Colonic mucosa (tissue), 4 donors: ENCODE results near the gene PRB4. TPM values are rescaled to one million over a fixed set of nuclear protein-coding genes. Genes with fewer than 3 reads are reported as not detected.

ENCODE experiments used
- DNase-seq: peaks from one replicate; pipeline ENCODE4 v3.0.0-alpha.2; 2020
- H3K27ac ChIP-seq: fragments of 200-600 bp; one replicate; pipeline ENCODE4 v1.8.0; 2021
- H3K27me3 ChIP-seq: fragments of 200-600 bp; one replicate; pipeline ENCODE4 v1.8.0; 2021
- H3K36me3 ChIP-seq: fragments of 200-600 bp; one replicate; pipeline ENCODE4 v1.8.0; 2021
- H3K4me1 ChIP-seq: fragments of 200-600 bp; one replicate; pipeline ENCODE4 v1.8.0; 2021; ENCODE audit warnings: mild to moderate bottlenecking
- H3K4me3 ChIP-seq: fragments of 200-600 bp; one replicate; pipeline ENCODE4 v1.8.0; 2021
- H3K9ac ChIP-seq, 2 donors: one replicate each; pipeline ENCODE4 v1.7.0; 2013; ENCODE audit warnings: control low read depth in 2 of 2, low read depth in 2 of 2, low read length in 2 of 2
- H3K9me3 ChIP-seq: fragments of 200-600 bp; one replicate; pipeline ENCODE4 v1.8.0; 2021
- intact Hi-C: fragments of 100-400 bp; cut with DNase I; formaldehyde crosslinking; loops from one replicate; pipeline ENCODE4 v1.14.1; 2022
- total RNA-seq, 2 donors: library from RNA; stranded (reverse); fragmentation: NEBNext Ultra II Directional in 1 of 2; extraction: Animal tissue kit (Norgen Biotek cat#: 25700) in 1 of 2; gene quantifications; one replicate each; pipeline ENCODE4 v1.2.1, GENCODE V29; 2021
- TF ChIP-seq, protein P1 (sequence below): fragments of 200-600 bp; IDR thresholded peaks from one replicate; pipeline ENCODE4 v1.8.0; 2022; ENCODE audit warnings: antibody characterized with exemption, mild to moderate bottlenecking
- donor health status: healthy.
- donor health status: DM: no; HTN: no; CAD: no.
- donor health status: DM: no; HTN: no; CAD: no.

Gene PRB4
- total RNA-seq, 2 donors from 2014 or later: not detected

DNA sequence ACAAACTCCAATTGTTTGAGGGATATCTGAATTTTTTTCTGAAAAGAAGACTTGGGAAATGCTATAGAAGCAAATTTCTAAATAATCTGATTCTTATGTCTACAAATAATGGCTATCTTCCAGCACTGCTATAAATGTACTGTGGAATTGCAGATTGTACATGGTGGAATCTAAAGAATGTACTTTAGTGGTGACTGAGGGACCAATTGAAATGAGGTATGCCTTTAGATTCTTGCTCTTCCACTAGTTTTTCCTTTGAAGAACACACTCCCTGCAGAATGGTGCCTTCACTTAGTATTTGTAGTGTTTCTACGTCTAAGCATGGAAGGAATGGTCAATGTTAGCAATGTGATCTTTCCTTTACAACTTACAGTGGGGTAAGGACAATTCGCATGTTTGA, 11.7 kb upstream of the PRB4 start:
- Histone ChIP-seq H3K9me3 (no peaks in the 10 kb centered on the region), H3K27me3 (no peaks in the 10 kb centered on the region), H3K36me3 (no peaks in the 10 kb centered on the region), H3K27ac (no peak overlapping the region), H3K4me1 (no peaks in the 10 kb centered on the region), H3K9ac (no peak overlapping the region), H3K4me3 (no peak overlapping the region)
- intact Hi-C loops: no loop called here
- DNase-seq: no peak
- TF ChIP-seq, protein P1, sequence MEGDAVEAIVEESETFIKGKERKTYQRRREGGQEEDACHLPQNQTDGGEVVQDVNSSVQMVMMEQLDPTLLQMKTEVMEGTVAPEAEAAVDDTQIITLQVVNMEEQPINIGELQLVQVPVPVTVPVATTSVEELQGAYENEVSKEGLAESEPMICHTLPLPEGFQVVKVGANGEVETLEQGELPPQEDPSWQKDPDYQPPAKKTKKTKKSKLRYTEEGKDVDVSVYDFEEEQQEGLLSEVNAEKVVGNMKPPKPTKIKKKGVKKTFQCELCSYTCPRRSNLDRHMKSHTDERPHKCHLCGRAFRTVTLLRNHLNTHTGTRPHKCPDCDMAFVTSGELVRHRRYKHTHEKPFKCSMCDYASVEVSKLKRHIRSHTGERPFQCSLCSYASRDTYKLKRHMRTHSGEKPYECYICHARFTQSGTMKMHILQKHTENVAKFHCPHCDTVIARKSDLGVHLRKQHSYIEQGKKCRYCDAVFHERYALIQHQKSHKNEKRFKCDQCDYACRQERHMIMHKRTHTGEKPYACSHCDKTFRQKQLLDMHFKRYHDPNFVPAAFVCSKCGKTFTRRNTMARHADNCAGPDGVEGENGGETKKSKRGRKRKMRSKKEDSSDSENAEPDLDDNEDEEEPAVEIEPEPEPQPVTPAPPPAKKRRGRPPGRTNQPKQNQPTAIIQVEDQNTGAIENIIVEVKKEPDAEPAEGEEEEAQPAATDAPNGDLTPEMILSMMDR: no peak

DNA sequence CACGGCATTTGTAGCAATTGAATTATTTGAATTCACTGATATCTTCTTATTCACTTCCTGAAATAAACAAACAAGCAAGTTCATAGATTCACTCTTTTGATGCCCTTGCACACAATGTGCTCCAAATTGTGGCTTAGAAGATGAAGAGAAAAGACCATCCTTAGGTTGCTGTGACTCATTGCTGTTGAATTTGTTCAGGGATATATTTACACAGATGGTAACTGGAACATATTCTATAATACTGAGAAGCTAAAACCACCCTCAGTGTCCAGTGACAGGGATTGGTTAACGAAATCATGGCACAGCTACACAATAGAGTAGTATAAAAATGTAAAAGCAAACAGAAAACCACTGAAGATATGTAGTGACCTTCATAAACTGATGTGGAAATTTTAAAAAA, 3.1 kb downstream of the PRB4 start:
- Histone ChIP-seq H3K36me3 (no peaks in the 10 kb centered on the region), H3K9ac (no peak overlapping the region), H3K4me1 (no peaks in the 10 kb centered on the region), H3K4me3 (no peak overlapping the region), H3K9me3 (no peaks in the 10 kb centered on the region), H3K27ac (no peak overlapping the region), H3K27me3 (no peaks in the 10 kb centered on the region)
- DNase-seq: no peak
- TF ChIP-seq, protein P1: no peak
- intact Hi-C loops: no loop called here

DNA sequence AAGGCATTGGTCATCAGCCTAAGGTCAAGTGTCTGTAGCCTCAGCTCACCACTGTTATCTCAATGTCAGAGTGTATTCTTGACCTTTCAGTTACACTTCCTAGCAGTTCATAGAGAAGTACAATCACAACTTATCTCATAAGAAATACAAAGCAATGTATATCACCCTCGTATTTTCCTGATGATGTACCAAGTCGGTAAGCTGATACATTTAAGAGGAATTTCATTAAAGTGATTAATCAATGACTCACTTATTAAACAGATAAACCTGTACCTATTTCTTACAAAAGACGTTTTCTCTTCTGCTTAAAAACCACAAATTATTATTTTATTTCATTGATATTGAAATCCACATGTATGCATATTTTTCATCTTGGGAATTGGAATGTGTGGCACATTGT, 36.8 kb downstream of the PRB4 start:
- H3K36me3 ChIP-seq: no peaks in the 10 kb centered on the region

DNA sequence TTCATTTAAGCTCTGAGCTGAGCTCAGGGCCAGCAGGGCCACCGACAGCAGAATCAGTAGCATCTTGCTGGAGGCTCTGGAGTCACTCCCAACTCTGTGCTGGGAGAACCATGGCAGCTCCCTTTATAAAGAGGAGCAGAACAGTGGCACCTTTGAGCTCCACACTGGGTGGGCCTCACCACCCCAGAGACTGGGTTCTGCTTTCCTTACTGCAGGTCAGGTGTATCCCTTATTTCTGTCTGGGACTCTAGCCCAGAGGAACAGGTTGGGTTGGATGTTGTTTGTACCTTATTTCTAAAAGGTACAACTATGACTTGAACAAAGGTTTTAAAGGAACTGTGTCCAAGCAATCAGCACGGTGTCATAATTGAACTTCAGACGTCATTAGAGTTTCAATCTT, 40.6 kb downstream of the PRB4 start, which contains the start of gene PRB3:
PRB3 (minus strand) TSS at position 101 of the 400 bp plus-strand sequence; CDS start at position 63, 38 bp downstream.
- Histone ChIP-seq H3K27me3 (no peaks in the 10 kb centered on the region), H3K9me3 (no peaks in the 10 kb centered on the region), H3K4me3 (no peak within 1 kb of the TSS), H3K9ac (no peak within 1 kb of the TSS), H3K4me1 (no peaks in the 10 kb centered on the region), H3K27ac (no peak within 1 kb of the TSS), H3K36me3 (no peaks in the 10 kb centered on the region)
- no peak for DNase-seq
- intact Hi-C loops: no loop called here
- TF ChIP-seq, protein P1: no peak

More for the DNA sequence above, 36.8 kb downstream of the PRB4 start:
- Histone ChIP-seq H3K4me3 (no peak overlapping the region), H3K4me1 (no peaks in the 10 kb centered on the region), H3K9ac (no peak overlapping the region), H3K9me3 (no peaks in the 10 kb centered on the region), H3K27me3 (no peaks in the 10 kb centered on the region), H3K27ac (no peak overlapping the region)
- intact Hi-C loops: no loop called here
- DNase-seq: no peak
- TF ChIP-seq, protein P1: no peak

DNA sequence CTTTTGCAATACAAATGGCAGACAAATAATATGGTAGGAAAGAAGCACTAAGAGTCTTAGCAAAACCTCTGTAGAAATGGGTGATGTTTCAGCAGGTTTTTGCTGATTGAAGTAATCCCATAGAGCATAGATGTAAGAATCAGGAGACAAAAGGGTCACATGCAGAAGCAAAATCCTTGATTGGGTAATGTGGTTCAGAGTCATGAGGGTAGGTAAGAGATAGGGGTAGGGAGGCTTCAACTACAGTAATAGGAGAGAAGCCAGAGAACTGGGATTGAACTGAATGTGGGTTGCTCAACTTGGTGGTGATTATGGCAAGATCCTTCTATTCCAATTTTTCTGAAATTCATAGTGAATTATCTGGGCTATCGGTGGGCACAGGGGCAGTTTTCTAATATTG, 45.7 kb downstream of the PRB4 start:
- DNase-seq: no peak
- H3K4me1 ChIP-seq: no peaks in the 10 kb centered on the region
- TF ChIP-seq, protein P1: no peak
- H3K27me3 ChIP-seq: no peaks in the 10 kb centered on the region
- H3K4me3 ChIP-seq: no peak overlapping the region
- H3K9me3 ChIP-seq: no peaks in the 10 kb centered on the region
- H3K27ac ChIP-seq: no peak overlapping the region
- no peaks in the 10 kb centered on the region for H3K36me3 ChIP-seq
- intact Hi-C loops: no loop called here
- H3K9ac ChIP-seq: no peak overlapping the region

Other genes starting within 250 kb of the PRB4 start
- gene TAS2R46, start 248.1 kb downstream of the PRB4 start, total RNA-seq: under 1 TPM; 0.48 to 0.84 TPM
- under 1 TPM in 1 of 2 donors, not detected in 1; 0.82 TPM for gene TAS2R43, start 218.1 kb downstream of the PRB4 start, total RNA-seq
- 1 to 10 TPM; 1.4 to 2.0 TPM for gene TAS2R30, start 175.8 kb downstream of the PRB4 start, total RNA-seq
- 10 to 100 TPM in 1 of 2 donors, 1 to 10 TPM in 1; 7.9 to 10.2 TPM for gene SMIM10L1, start 139.2 kb downstream of the PRB4 start, total RNA-seq
- not detected for gene TAS2R42, start 123.5 kb downstream of the PRB4 start, total RNA-seq
- not detected for gene PRB3, start 40.7 kb downstream of the PRB4 start, total RNA-seq
- gene PRB2, start 85.1 kb upstream of the PRB4 start, total RNA-seq: not detected